Brain pericyte (primary cell): ENCODE data around the gene ZBTB46.
"Not testable (repeated sequence)": the region's sequence is repeated elsewhere in the genome, so short reads cannot be mapped to it uniquely, and the experiment has no call there.

Experiments used
- DNase-seq: peaks from one replicate; pipeline ENCODE4 v3.0.0-alpha.2; 2012; ENCODE audit warnings: low read depth, low spot score

Gene ZBTB46

DNA sequence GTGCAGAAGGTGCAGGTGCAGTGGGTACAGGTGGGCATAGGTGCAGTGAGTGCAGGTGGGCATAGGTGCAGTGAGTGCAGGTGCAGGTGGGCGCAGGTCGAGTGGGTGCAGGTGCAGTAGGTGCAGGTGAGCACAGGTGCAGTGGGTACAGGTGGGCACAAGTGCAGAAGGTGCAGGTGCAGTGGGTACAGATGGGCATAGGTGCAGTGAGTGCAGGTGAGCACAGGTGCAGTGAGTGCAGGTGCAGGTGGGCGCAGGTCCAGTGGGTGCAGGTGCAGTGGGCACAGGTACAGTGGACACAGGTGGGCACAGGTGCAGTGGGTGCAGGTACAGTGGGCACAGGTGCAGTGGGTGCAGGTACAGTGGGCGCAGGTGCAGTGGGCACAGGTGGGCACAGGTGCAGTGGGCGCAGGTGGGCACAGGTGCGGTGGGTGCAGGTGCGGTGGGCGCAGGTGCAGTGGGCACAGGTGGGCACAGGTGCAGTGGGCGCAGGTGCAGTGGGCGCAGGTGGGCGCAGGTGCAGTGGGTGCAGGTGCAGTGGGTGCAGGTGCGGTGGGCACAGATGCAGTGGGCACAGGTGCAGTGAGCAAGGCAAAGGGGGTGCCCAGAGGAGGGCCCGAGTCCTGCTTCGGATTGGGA lies 15.3 kb downstream of the ZBTB46 start:
- DNase-seq = no peak

- DNase-seq = no peak
These were observed 16.0 kb downstream of the ZBTB46 start for GRCh38 chr20:63814891-63815614.

DNA sequence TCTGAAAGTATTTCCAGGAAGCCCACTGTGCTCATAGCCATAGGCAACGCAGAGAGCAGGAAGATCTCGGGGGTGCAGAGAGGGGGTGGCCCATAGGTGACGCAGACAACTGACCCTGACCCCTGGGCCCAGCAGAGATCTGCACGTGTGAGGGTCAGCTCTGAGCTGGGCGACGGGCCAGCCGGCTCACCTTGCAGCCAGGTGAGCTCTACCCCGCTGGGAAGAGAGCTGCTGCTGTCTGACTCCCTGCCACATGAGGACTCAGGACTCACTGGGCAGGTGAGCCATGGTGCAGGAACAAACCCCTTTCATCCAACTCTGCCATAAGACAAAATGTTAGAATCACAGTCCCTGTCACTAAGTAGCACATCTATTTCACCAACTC lies 19.6 kb downstream of the ZBTB46 start:
- DNase-seq = no peak

- no peak for DNase-seq
These were observed 20.2 kb downstream of the ZBTB46 start for GRCh38 chr20:63810730-63811490.

- DNase-seq = no peak
These were observed 21.2 kb downstream of the ZBTB46 start for GRCh38 chr20:63809856-63810255.

DNA sequence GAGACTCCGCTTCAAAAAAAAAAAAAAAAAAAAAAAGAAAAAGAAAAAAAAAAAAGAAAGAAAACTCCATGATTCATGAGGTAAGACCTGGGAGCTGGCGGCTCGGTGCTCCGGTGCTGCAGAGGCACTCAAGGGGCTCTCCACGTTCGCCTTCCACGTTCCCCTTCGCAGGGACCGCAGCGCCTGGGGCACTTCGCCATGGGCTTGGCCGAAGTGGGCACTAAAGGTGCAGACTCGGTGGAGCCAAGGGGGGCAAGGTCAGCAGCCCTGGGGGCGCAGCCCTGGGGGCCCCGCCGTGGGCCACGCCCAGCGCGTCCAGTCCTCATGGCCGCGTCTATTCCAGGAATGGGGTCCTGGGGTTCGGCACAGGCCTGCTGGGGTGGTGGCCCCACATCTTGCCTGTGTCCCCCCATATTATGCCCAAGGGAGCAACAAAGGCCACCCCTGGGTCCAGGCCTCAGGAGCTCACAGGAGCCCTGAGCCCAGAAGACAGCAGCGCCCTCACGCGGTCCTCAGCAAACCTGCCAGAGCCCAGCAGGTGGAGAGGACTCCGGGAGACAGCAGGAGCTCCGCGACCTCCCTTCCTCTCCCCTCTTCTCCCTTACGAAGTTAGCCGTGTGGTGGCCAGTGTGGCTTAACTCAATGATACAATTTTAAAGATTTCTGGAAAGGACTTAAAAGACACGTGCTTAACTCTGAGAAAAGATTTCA lies 21.9 kb downstream of the ZBTB46 start:
- no peak for DNase-seq

- DNase-seq = no peak
These were observed 22.8 kb downstream of the ZBTB46 start for GRCh38 chr20:63808145-63808724.

DNA sequence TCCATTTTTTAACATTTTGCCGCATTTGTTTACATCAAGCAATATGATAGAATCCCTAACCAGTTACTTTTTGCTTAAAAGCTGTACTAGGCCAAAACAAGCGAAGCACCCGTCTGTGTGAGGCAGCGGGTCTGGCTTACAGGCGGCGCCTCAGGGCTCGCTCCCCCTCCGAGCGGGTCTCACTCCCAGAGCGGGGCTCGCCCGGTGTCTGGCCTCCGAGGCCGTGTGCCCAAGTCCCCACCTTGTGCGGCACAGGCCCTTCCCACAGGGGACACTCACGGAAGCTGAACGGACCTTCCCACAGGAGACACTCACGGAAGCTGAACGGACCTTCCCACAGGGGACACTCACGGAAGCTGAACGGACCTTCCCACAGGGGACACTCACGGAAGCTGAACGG lies 23.4 kb downstream of the ZBTB46 start:
- no peak for DNase-seq

DNA sequence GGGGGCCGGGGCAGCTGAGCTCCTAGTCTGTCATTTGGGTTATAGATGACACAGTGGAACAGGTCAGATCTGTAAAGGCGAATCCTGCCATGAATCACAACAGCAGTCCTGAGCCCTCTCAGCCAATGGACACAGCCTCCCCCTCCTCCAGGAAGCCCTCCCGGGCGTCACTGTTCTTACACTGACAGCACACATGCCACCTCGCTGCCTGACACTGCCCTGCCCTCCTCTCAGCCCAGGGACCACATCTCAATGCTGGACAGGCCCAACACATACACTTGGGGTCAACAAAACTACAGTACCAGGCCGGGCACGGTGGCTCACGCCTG lies 26.8 kb downstream of the ZBTB46 start:
- no peak for DNase-seq

DNA sequence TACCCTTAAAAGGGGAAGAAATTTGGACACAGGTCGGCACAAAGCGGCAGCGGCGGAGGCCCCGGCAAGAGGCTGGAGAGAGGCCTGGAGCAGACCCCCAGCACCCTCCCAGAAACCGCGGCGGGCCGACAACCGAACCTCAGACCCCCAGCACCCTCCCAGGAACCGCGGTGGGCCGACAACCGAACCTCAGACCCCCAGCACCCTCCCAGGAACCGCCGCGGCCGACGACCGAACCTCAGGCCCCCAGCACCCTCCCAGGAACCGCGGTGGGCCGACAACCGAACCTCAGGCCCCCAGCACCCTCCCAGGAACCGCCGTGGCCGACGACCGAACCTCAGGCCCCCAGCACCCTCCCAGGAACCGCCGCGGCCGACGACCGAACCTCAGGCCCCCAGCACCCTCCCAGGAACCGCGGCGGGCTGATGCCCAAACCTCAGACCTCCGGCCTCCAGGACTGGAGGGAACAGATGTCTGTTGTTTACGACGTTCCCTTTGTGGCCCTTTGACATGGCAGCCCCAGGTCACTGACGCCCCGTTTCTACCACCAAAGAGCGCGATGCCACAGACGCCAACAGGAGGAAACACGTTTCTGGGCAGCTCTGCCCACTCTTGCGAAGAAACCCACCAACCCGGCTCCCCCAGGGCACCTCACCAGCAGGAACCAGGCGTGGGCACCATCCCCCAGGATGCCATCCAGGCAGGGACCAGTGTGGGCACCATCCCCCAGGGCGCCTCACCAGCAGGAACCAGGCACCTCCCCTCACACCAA lies 28.4 kb downstream of the ZBTB46 start:
- no peak for DNase-seq

DNA sequence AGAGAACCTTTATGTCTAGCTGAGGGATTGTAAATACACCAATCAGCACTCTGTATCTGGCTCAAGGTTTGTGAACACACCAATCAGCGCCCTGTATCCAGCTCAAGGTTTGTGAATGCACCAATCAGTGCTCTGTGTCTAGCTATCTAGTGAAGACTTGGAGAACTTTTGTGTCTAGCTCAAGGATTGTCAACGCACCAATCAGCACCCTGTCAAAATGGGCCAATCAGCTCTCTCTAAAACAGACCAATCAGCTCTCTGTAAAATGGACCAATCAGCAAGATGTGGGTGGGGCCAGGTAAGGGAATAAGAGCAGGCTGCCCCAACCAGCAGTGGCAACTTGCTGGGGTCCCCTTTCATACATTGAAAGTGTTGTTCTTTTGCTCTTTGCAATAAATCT lies 29.9 kb downstream of the ZBTB46 start:
- DNase-seq = not testable (repeated sequence)

- not testable (repeated sequence) for DNase-seq
These were observed 30.7 kb downstream of the ZBTB46 start for GRCh38 chr20:63800411-63800810.

- DNase-seq = not testable (repeated sequence)
These were observed 31.9 kb downstream of the ZBTB46 start for GRCh38 chr20:63799127-63799526.

DNA sequence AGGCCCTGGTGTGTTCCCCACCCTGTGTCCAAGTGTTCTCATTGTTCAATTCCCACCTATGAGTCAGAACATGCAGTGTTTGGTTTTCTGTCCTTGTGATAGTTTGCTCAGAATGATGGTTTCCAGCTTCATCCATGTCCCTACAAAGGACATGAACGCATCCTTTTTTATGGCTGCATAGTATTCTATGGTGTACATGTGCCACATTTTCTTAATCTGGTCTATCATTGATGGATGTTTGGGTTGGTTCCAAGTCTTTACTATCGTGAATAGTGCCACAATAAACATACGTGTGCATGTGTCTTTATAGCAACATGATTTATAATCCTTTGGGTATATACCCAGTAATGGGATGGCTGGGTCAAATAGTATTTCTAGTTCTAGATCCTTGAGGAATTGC lies 33.9 kb downstream of the ZBTB46 start:
- not testable (repeated sequence) for DNase-seq

GRCh38 chr20:63795178-63795830 lies 35.8 kb downstream of the ZBTB46 start:
- no peak for DNase-seq

- no peak for DNase-seq
These were observed 36.5 kb downstream of the ZBTB46 start for GRCh38 chr20:63794614-63795013.

GRCh38 chr20:63792866-63793265 lies 38.2 kb downstream of the ZBTB46 start:
- DNase-seq = no peak

DNA sequence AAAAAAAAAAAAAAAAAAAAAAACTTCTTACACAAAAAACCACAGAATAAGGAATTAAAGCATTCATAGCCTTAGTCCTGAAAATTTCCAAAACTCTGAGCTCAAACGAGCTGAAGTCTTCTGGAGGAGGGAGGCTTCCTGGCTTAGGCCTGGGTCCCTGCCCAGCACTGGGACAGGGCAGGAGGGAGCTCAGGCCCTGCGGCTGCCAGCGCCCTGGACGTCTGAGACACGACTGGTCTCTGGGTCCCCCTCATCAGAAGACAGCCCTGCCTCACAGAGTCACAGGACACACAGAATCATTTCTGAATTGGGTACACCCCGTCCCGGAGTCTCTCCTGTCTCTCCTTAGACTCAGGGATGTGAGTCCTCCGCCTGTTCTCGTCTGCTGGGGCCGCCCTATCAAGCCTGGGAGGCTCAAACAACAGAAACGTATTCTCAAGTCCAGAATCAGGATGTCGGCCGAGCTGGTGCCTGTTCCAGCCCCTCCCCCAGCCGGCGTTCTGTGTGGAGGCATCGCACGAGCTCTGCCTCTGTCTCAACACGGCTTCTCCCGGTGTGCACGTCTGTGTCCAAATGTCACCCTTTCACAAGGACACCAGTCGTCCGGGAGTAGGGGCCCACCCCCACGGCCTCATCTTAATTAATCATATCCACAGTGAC lies 39.4 kb downstream of the ZBTB46 start:
- no peak for DNase-seq

GRCh38 chr20:63790572-63791168 lies 40.4 kb downstream of the ZBTB46 start:
- no peak for DNase-seq
